ENCODE measurements around the gene SIGMAR1.

The SIGMAR1 gene

DNA sequence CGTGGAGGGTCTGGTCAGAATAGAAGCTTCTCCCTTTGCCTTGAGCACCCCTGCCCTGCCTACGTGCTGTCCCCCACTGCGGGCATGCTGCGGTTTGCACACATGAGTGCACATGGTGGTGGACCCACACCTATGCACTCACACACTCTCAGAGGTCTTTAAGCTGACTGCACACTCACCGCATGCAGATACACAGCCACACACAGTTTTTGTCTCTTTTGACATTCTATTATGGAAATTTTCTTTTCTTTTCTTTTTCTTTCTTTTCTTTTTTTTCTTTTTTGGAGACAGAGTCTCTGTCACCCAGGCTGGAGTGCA lies 8.1 kb downstream of the SIGMAR1 start:
- DNase-seq: no peak

DNA sequence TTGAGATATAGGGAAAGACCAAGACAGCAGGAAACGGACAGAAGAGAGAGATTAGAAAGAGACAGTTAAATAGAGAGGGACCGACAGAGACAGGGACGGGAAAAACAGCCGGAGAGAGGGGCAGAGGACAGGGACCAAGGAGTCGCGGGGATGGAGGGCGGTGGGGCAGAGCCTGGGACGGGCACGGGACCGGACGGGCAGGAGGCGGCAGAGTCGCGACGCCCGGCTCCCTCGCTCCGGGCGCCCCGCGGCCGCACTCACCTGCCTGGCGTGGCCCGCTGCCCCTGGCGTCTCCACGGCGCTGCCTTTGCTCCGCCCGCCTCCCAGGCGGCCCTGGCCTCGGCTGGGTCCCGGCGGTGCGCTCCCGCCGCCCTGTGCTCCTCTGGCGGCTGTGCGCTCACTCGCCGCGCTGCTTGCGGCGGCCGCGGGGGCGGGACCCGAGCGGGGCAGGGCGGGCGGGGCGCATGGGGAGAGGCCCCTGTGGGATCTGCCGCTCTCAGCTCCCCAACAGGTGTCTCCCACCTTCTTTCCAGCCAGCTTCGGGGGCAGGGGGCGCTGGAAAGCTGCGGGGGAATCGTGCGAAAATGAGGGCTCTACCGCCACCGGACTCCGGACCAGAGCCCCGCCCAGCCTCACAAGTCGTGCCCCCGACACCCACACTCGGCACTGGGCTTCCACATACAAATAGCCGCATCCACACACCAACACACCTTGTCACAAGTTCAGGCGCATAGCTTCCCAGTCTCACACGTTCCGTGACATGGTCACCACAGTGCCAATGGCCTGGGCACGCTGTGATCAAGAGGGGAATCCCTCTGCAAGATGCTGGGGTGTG lies 8.7 kb downstream of the SIGMAR1 start, which contains the start of gene ARID3C:
Gene ARID3C (minus strand): TSS at position 411 of the 835 bp plus-strand sequence. CDS start 1,052 bp downstream, outside the sequence.
- DNase-seq: peak; percentile 17

DNA sequence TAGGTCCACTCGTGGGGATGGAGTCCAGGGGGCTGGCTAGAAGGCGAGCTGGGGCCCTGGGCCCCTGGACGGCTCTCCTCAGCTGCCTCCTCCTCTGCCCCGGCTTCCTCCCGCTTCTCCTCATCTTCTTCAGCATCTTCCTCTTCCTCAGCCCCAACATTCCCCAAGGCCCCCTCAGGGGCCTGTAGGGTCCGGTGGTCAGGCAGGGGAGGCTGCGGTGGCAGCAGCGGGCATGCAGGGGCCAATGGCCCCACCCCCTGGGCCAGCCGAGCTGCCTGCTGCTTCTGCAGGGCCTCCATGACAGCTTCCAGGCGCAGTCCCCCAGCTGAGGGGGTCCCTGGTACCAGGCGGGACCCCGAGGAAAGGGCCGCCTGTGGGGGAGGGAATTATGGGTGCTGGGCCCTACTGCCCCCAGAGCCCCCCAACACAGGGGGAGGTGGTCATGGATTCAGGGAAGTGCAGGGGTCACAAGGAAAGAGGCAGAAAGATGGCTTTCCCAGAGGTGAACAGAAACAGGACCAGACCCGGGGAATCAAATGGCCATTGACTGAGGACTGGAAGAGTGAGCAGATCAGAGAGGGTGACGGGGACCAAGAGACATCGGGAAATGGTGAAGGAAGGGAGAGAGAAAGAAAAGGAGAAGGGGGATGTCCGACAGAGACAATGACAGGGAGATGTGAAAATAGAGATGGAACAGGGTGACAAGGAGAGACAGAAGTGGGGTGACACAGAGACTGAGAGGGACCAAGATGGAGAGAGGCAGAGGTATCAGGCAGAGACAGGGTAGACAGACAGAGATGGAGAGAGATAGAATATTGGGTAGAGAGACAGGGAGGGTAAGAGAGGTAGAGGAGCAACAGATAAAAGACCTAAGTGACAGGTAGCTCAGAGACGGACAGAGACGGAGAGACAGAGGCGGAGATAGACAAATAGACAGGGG lies 9.6 kb downstream of the SIGMAR1 start:
- no peak for DNase-seq

DNA sequence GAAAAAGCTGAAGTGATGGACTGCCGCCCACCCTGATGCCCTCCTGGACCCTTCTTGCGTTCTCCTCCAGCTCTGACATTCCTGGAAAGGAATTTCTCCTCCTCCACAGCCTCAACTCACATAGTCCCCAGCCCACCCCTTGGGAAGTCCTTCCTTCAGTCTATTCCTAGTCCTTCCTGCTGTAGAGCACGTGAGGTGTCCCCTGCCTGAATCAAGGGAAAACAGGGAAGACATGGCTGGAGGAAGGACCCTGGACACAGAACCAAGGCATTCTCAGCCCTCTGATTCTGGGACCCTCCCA lies 12.5 kb downstream of the SIGMAR1 start:
- no peak for DNase-seq

DNA sequence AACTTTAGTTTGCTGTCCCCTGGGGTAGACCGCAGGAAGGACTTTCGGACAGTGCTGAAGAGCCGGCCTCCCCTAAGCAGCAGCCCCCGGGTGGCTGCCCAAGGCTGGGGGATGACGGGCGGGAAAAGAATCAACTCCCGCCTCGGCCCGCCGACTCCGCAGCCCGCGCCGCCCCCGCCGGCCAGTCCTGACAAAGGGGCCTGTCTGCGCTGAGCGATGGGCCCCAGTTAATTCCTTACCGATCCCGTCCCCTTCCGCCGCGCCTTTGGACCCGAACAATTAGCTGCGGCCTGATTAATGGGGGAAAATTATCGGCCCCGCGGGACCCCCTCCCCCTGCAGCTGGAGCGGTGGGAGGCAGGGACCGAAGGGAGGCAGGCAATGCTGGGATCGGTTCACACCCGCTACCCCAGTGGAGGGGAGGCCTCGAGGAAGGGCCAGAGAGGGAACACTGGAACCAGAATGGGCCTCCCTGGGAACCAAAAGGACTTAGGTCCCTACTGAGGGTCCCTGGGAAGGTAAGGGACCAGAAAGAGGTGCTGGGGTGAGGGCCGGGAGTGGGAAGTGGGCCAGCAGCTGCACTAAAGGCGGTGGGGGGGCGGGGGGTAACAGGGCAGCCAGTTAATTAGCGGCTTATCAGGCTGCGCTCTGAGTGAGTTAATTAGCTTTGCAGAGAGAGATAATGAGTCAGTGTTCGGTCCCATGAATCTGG lies 13.0 kb downstream of the SIGMAR1 start:
- DNase-seq: no peak

- no peak for DNase-seq
Observed at GRCh38 chr9:34623374-34624235, 14.0 kb downstream of the SIGMAR1 start.

GRCh38 chr9:34620061-34620994 lies 17.3 kb downstream of the SIGMAR1 start, which contains the start of gene DCTN3:
DCTN3 (minus strand) TSS chr9:34620495; CDS start chr9:34620464, 31 bp downstream.
- peak; percentile 89 for DNase-seq

DNA sequence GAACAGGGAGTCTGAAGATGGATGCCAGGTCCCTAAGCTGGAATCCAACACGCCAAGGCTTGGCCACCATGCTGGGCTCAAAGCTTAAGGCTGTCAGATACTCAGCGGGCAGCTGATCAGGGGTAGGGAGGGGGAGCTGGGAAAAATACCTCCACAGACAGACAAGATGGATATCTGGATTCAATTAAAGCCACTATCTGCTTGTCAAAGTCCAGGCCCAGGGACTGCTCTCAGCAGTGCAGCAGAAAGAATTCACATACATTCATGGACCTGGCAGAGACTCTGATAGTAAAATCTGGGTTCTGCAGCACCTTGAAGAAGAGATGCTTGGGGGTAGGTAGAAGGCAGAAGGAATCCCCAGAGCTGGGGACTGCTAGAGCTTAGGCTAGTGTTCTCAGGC lies 22.5 kb downstream of the SIGMAR1 start:
- no peak for DNase-seq

DNA sequence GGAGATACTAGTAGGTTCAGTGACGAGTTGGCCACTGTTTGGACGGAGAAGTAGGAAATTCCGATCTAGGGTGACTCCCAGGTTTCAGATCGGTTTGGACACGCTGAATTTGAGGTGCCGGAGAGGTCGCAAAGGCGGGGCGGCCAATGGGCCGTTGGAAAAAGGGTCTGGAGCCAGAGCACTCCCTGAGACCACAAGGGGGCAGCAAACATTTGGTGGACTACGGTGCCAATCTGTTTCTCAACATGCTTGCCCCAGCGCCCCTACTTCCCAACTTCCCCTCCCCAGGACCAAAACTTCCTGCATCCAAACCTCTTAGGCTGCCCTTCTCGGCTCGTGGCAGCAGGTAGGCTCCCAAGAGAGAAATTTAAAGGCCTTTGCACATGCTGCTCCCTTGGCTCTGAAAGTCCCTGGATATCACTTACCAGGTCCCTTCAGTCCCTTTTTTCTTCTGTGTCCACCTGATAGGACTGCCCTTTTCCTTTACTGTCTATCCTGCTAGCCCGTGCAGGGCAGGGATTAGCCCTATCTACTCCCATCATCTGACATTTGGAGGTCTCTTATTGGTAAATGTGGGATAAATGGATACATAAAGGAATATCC lies 24.7 kb downstream of the SIGMAR1 start:
- DNase-seq: peak; percentile 72

- peak; percentile 81 for DNase-seq
Observed at GRCh38 chr9:34611811-34612787, 25.5 kb downstream of the SIGMAR1 start, which contains the start of gene RPP25L. RPP25L (minus strand) TSS chr9:34612097; CDS start chr9:34611296, 801 bp downstream.

DNA sequence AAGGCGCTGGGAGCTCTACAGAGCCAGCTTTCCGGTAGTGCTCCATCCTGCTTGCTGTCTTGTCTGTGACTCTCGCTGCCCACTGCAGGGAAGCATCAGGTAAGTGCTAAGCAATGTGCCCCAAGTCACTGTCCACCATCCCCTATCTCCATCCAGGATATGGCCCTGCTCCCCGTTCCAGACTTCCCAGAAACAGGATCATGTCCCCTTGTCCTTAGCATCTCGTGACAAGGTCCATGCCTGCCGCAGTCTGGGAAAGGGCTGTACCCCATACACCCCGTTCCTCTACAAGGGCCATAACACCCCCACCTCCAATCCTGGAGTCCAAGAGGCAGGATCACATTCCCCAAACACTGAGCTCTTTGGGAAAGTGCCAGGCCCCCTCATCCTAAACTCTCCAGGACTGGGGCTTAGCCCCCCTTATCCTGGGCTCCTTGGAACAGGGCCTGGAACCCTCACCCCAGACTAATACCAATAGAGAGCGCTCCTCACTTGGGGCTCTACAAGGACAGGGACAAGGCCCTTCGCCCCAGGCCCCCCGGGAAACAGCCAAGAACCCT lies 26.3 kb downstream of the SIGMAR1 start:
- no peak for DNase-seq

DNA sequence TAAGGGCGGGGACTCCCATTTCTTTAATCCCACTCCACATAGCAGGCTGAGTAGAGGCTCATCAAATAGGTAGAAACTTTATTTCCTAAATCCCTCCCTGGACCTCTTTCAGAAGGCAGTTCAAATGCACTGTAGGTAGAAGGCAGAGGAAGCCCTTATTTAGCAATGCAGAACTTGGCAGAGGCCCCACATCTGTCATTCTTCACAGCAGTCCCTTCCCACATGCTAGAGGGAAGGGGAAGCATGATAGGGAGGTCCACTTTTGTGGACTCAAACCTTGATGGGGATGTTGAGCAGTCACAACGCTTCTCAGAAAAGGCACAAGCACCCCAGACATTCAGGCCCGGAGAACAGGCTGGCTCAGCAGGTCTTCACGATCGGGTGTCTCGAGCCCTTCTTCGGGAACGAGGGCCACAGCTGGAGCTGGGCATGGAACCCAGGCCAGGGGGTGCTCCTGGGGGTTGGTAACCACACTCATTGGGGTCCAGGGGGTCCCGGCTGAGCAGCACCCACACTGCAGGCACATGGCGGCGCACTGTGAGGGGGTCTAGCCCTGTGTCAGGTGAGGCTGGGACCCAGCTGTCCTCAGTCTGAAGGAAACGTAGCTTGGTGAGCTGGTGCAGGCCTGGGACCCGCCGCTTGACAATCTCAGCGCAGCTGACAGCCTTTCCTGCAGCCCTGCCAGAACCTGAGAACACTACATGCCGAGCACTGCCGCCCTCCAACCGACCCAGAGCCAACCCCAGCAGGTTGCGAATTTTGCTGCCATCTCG lies 27.0 kb downstream of the SIGMAR1 start:
- no peak for DNase-seq

DNA sequence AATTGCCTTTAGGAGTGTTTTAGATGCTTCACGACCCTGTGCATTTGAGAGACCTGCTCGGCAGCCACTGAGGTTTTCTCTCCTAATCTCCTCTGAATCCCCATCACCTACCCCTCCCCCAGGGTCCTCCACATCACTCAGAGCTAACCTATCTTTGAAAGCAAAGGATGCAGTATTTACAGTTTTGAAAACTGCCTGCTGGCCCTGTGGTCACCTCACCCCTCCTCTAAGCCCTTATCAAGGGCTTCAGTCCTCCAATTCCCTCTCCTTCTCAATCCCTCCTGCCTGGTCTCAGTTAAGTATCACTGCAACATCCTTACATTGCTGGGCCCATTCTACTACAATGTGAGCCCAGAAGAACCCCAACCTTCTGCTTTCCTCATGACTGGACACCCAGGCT lies 30.3 kb downstream of the SIGMAR1 start:
- no peak for DNase-seq

DNA sequence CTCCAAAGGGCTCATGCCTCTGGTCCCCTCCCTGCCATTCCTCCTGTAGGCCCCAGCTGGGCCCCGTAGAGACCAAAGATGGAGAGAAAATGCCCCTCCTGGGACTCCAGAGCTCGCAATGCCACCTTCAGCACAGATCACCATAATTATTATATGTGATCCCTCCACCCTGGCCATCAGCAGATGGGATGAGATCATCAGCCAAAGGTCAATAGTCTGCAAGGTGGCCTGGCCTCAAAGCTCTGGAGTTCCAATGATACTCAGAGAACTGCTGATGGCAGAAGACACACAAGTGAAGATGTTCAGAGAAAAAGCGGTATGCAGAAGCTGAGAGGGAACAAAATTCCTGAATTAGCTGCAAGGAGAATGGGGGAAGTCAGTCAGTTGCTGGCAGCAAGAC lies 30.7 kb downstream of the SIGMAR1 start:
- no peak for DNase-seq

- no peak for DNase-seq
Observed at GRCh38 chr9:34606190-34606589, 31.4 kb downstream of the SIGMAR1 start.

- peak; percentile 79 for DNase-seq
Observed at GRCh38 chr9:34603610-34604231, 33.9 kb downstream of the SIGMAR1 start.

DNA sequence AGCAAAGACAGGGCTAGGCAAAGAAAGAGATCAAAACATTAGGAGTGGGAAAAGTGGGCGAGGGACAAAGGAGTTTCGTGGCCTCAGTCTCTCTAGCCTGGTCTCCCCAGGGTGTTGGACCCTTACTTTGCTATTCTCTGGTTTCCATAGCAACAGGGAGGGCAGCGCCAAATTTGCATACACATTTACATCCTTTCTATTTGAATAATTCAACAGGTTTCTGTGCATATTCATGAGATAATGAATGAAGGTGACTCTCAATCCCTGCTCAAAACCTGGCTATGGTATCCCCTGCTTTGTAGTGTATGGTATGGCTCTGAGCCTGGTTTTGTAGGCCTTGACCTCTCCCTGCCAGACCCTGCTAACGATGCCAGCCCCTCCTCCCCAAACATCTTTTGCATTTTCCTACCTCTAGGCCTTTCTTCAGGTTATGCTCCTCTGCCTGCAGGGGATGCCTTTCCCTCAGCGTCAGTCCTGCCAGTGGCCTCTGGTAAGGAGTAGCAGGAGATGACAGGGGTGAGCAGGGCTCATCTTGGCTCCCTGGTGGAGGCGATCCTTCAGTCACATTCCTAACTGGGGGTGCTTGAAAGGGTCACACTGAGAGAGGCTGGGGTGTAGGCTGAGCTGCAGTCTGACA lies 35.5 kb downstream of the SIGMAR1 start:
- no peak for DNase-seq
